ENCODE measurements around the gene SIMC1. TPM values are rescaled to one million over a fixed set of nuclear protein-coding genes. Genes with fewer than 3 reads are reported as not detected.

The SIMC1 gene
- total RNA-seq, 1 experiment from 2014 or later: 31.5 TPM

DNA sequence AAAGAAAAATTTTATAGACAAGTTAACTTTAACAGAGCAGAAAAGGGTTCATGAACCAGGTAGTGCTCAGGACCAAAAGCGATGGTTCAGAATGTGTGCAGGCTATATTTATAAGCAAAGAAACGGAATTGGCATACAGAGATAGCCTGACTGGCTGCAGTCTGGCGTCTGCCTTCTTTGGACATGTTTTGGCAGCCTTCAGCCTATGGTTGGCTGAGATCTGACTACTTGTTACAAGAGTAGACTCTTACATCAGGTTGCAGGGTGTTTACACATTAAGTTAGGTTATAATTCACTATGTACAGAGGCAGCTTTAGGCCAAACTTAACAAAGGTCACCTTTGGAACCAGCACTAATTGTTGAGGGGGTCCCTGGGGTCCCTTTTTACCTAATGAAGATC is 143.2 kb downstream of the SIMC1 start:
- H3K27me3 ChIP-seq: no peaks in the 10 kb centered on the region
- H3K4me1 ChIP-seq: no peaks in the 10 kb centered on the region
- no peak overlapping the region for H3K27ac ChIP-seq
- no peak for DNase-seq
- H3K4me3 ChIP-seq: no peak overlapping the region
- H3K36me3 ChIP-seq: peaks cover 49% of the 10 kb centered on the region
- no peaks in the 10 kb centered on the region for H3K9me3 ChIP-seq (replicated peaks)

DNA sequence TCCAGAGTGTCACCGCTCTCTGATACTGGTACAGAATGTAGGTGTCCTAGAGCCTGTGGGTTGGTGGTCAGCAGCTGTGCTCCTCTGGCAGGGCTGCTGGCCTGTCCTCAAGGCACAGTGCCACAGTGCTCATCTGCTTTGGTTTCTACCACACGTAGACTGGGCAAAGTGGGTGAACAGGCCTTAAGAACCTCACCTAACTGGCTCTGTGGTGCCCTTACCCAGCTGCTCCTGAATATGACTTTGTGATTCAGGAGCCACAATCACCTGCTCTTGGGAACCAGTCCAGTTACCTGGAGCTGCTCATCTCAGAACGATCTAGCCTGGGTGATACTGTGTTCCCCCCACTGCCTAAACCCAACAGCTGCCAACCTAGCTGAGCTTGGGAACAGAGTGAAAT is 143.8 kb downstream of the SIMC1 start:
- Histone ChIP-seq H3K4me3 (no peak overlapping the region), H3K36me3 (peaks cover 52% of the 10 kb centered on the region), H3K27me3 (no peaks in the 10 kb centered on the region), H3K27ac (no peak overlapping the region), H3K9me3 (replicated peaks) (no peaks in the 10 kb centered on the region), H3K4me1 (no peaks in the 10 kb centered on the region)
- DNase-seq: no peak

DNA sequence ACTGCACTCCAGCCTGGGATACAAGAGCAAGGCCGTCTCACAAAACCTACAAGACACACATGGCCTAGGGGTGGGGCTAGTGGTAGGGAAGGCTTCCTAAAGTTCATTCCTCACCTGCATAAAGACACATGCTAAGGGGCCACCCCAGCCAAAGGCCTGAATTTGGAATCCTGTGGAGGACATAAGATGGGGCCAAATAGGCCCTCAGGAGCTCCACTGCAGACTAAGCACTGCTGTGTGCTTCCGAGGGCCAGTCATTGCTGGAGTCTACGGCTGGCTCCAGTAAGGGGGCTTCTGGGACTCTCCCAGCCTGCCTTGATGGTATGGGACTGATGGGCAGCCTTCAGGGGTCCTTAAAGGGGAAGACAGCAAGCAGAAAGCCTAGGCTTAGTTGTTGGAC is 144.5 kb downstream of the SIMC1 start:
- peaks cover 52% of the 10 kb centered on the region for H3K36me3 ChIP-seq

DNA sequence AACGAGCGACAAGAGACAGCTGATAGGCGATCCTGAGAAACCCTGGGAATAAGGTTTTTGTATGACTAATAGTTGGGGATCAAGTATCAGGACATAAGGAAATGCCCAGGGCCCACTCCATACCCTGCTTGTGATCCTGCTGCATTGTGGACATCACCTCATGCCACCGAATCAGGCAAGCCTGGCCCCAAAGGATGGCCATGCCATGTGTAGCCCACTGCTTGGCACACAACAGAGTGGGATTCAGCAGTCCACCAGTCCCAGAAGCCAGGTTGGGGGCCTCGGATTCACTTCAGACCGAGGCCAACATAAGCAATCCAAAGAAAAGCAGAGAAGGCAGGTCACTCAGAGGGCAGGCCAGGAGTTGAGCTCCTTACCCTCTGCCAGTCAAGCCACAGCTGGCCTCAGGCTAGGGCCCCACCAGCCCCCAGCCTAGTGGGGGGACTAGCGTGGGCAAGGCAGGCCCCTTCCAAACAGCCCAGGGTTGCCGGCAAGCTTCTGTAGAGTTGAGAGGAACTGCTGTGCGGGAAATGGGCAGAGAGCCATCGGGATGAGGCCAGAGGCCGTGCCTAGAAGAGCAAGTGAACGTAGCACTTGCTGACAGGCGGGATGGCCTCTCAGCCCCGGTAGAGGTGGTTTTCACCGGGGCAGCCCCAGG is 145.2 kb downstream of the SIMC1 start:
- 0 out of 2 replicates have a peak, but pooled peaks cover 3% of the 10 kb centered on the region for H3K4me1 ChIP-seq
- no peaks in the 10 kb centered on the region for H3K27me3 ChIP-seq
- no peak overlapping the region for H3K27ac ChIP-seq
- H3K4me3 ChIP-seq: no peak overlapping the region
- DNase-seq: no peak
- H3K9me3 ChIP-seq (replicated peaks): no peaks in the 10 kb centered on the region
- H3K36me3 ChIP-seq: peaks cover 52% of the 10 kb centered on the region

More for the DNA sequence above, 144.5 kb downstream of the SIMC1 start:
- H3K4me1 ChIP-seq: 0 out of 2 replicates have a peak, but pooled peaks cover 3% of the 10 kb centered on the region
- no peaks in the 10 kb centered on the region for H3K27me3 ChIP-seq
- H3K4me3 ChIP-seq: no peak overlapping the region
- no peak overlapping the region for H3K27ac ChIP-seq
- DNase-seq: no peak
- H3K9me3 ChIP-seq (replicated peaks): no peaks in the 10 kb centered on the region

DNA sequence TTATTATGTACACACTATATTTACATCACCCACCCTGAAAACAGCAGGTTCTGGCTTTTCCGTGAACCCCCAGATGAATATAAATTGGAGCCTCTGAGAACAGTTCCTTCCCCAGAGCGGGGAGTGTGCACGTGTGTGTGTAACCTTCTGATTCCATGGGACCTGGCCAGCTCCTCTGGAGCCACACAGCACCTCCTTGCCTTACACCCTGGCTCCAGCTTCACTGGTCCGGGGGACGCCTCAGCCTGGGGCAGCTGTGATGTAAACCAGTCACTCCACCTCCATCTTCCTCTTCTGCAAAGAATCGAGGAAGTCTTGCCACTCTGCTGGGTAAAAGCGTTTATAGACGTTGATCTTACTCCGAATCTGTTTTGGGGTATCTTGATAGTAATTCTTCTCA is 145.7 kb downstream of the SIMC1 start:
- no peak overlapping the region for H3K27ac ChIP-seq
- no peaks in the 10 kb centered on the region for H3K27me3 ChIP-seq
- H3K9me3 ChIP-seq (replicated peaks): no peaks in the 10 kb centered on the region
- H3K36me3 ChIP-seq: peaks cover 52% of the 10 kb centered on the region
- H3K4me1 ChIP-seq: 0 out of 2 replicates have a peak, but pooled peaks cover 3% of the 10 kb centered on the region
- no peak overlapping the region for H3K4me3 ChIP-seq
- DNase-seq: no peak

DNA sequence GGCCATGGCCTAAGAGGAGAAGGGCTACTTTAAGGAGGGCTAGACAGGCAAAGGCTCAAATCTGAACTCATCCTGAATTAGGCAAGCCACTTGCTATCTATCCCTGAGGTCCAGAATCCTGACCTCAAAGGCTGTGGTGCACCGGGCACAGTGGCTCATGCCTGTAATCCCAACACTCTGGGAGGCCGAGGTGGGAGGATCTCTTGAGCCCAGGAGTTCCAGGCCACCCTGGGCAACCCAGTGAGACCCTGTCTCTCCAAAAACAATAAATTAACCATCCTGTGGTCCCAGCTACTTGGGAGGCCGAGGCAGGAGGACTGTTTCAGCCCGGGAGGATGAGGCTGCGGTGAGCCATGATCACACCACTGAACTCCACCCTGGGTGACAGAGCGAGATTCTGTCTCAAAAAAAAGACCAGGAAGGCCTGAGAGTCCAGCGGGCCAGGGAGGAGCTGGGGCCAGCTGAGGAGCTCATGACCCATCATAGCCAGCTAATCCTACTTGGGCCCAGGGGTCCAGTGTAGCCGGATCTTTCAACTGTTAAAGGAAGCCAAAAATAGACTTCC is 146.2 kb downstream of the SIMC1 start:
- peaks cover 52% of the 10 kb centered on the region for H3K36me3 ChIP-seq
- H3K27me3 ChIP-seq: no peaks in the 10 kb centered on the region
- H3K27ac ChIP-seq: no peak overlapping the region
- no peak for DNase-seq
- 0 out of 2 replicates have a peak, but pooled peaks cover 3% of the 10 kb centered on the region for H3K4me1 ChIP-seq
- H3K4me3 ChIP-seq: no peak overlapping the region
- H3K9me3 ChIP-seq (replicated peaks): no peaks in the 10 kb centered on the region

DNA sequence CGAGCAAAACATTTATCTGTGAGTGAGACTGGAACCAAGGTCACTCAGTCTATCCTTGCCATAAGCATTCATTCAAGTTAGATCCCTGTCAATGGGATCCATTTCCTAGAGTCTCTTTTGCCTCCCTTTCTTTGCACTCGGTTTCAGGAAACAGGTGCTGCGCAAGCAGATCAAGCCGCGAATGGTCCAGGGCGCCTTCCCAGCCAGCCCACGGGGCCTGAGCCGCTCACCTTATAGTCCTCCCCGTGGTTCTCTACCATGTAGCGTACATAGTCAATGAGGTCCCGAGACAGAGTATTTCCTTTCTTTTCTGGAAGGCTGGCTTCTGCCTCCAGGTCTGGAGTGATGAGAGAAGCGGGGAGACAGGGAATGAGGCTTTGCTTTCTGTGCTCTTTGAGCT is 146.8 kb downstream of the SIMC1 start:
- Histone ChIP-seq H3K27me3 (no peaks in the 10 kb centered on the region), H3K4me1 (0 out of 2 replicates have a peak, but pooled peaks cover 3% of the 10 kb centered on the region), H3K27ac (no peak overlapping the region), H3K9me3 (replicated peaks) (no peaks in the 10 kb centered on the region), H3K4me3 (no peak overlapping the region), H3K36me3 (peaks cover 52% of the 10 kb centered on the region)
- no peak for DNase-seq

DNA sequence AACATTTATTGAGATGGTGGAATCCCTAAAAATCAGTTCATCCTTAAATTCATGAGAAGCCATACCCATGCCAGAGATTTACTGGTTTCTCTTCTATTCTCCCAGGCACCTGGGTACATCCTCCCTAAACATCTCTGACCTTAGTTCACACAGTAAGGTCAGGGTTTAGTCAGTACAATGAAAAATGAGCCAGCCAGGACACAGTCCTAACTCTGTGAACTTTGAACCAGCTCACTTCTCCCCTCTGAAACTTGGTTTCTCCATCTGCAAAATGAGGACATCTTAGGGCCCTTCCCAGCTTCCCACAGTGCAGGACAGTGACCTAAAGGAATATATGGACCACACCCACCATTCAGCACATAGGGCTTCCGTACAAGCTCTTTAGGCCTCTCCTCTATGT is 148.3 kb downstream of the SIMC1 start:
- Histone ChIP-seq H3K27me3 (no peaks in the 10 kb centered on the region), H3K36me3 (peaks cover 57% of the 10 kb centered on the region)

DNA sequence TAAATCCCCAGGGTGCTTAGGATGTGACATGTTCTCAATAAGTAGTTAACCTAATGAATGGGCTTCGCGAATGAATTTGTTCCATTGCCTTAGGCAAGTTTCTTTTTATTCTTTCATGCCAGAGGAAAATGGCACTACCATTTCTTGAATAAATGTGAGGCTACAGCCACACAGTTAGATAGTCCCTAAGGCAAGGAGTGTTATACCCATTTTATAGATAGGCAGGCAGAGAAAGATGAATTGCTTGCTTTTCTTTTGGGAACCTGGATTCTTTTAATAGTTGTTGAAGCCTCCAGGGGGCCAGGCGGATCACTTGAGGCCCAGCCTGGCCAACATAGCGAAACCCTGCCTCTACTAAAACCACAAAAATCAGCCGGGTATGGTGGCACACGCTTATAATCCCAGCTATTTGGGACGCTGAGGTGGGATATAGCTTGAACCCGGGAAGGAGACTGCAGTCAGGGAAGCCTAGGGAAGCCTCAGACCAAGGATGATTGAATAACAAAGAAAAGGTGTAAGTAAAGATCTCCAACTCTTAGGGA is 149.2 kb downstream of the SIMC1 start:
- peak overlapping the region; percentile 80 for H3K4me3 ChIP-seq
- DNase-seq: no peak
- H3K27ac ChIP-seq: peak overlapping the region; percentile 98
- H3K36me3 ChIP-seq: peaks cover 49% of the 10 kb centered on the region
- no peaks in the 10 kb centered on the region for H3K9me3 ChIP-seq (replicated peaks)
- no peaks in the 10 kb centered on the region for H3K27me3 ChIP-seq
- 0 out of 2 replicates have a peak, but pooled peaks cover 3% of the 10 kb centered on the region for H3K4me1 ChIP-seq

More for the DNA sequence above, 148.3 kb downstream of the SIMC1 start:
- no peak overlapping the region for H3K4me3 ChIP-seq
- no peak for DNase-seq
- no peaks in the 10 kb centered on the region for H3K9me3 ChIP-seq (replicated peaks)
- H3K4me1 ChIP-seq: 0 out of 2 replicates have a peak, but pooled peaks cover 3% of the 10 kb centered on the region
- H3K27ac ChIP-seq: no peak overlapping the region

DNA sequence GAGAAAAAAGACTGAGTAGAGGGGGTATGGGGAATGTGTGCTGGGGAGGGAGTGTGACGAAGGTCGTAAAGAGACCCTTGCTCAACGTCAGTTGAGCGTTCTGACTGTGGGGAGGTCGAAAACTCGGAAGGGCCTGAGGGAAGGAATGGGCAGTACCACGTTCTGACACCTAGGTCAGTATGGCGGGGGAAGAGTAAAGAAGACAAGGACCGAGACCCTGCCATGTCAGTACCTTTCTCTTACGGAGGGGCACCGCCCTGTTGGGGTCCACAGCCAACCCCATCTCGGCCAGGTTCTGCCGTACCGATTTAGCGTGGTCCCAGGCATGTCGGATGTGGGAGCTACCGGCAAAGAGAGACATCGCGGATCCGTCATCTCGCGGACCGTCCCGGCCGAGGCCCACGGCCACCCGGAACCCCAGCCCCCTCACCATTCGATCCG is 149.8 kb downstream of the SIMC1 start:
- DNase-seq: peak; percentile 34 to 44
- Histone ChIP-seq H3K27me3 (no peaks in the 10 kb centered on the region), H3K27ac (peak overlapping the region; percentile 98), H3K4me1 (0 out of 2 replicates have a peak, but pooled peaks cover 3% of the 10 kb centered on the region), H3K36me3 (peaks cover 45% of the 10 kb centered on the region), H3K9me3 (replicated peaks) (no peaks in the 10 kb centered on the region), H3K4me3 (peak overlapping the region; percentile 80)

DNA sequence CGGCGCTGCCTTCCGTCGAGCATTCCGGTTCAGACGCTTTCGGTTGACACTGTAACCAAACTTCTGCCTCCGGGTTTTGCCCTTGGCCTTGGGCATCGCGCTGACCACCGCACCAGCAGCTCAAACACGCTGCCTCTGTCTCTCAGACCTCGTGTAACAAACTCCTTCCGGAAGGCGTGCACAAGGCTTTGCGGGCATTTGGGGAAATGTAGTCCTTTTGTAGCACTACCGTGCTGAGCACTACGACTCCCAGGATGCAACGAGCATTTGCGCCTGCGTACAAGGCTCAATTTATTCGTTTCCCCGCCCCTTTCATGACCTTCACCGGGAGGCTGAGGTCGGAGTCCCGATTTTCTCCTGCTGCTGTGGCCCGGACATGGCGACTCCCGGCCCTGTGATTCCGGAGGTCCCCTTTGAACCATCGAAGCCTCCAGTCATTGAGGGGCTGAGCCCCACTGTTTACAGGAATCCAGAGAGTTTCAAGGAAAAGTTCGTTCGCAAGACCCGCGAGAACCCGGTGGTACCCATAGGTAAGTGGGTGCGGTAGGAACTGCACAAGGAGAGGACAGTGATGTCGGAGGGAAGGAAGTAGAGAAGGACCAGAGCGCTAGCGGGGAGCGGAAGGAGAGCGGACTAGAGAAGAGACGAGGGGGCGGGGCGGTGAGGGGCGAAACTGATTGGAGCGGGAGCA is 150.4 kb downstream of the SIMC1 start, which contains the start of the genes HIGD2A and NOP16:
HIGD2A (plus strand) TSS at position 308 of the 691 bp plus-strand sequence; CDS start at position 377, 69 bp downstream.
NOP16 (minus strand) TSS at position 155 of the 691 bp plus-strand sequence; CDS start at position 96, 59 bp downstream.
- no peaks in the 10 kb centered on the region for H3K9me3 ChIP-seq (replicated peaks)
- no peaks in the 10 kb centered on the region for H3K27me3 ChIP-seq
- H3K4me3 ChIP-seq: peak within 1 kb of the TSS; percentile 80
- 0 out of 2 replicates have a peak, but pooled peaks cover 3% of the 10 kb centered on the region for H3K4me1 ChIP-seq
- peak; percentile 99 to 100 for DNase-seq
- H3K36me3 ChIP-seq: peaks cover 39% of the 10 kb centered on the region
- H3K27ac ChIP-seq: peak within 1 kb of the TSS; percentile 98

DNA sequence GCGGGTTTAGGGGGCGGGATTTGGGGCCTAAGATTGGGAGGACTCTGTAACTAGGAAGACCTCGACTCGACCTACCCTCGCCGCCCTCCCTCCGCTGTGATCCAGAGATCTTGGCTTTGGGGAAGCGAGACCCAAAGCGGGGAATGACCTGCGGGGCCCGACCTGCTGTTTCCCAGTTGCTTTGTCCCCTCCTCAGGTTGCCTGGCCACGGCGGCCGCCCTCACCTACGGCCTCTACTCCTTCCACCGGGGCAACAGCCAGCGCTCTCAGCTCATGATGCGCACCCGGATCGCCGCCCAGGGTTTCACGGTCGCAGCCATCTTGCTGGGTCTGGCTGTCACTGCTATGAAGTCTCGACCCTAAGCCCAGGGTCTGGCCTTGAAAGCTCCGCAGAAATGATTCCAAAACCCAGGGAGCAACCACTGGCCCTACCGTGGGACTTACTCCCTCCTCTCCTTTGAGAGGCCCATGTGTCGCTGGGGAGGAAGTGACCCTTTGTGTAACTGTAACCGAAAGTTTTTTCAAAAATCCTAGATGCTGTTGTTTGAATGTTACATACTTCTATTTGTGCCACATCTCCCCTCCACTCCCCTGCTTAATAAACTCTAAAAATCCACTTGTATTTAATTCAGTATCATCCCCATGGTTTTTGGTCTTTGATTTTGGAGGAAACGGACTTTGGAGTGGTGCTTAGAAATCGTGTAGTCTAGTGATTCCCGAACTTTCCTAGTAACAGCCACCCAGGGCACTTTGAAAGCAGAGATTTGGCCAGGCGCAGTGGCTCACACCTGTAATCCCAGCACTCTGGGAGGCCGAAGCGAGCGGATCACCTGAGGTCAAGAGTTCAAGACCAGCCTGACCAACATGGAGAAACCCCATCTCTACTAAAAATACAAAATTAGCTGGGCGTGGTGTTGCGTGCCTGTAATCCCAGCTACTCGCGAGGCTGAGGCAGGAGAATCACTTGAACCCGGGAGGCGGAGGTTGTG is 151.2 kb downstream of the SIMC1 start:
- H3K4me3 ChIP-seq: peak overlapping the region; percentile 80
- H3K9me3 ChIP-seq (replicated peaks): no peaks in the 10 kb centered on the region
- H3K27me3 ChIP-seq: no peaks in the 10 kb centered on the region
- H3K4me1 ChIP-seq: 0 out of 2 replicates have a peak, but pooled peaks cover 3% of the 10 kb centered on the region
- no peak for DNase-seq
- H3K36me3 ChIP-seq: peaks cover 31% of the 10 kb centered on the region
- peak overlapping the region; percentile 98 for H3K27ac ChIP-seq

DNA sequence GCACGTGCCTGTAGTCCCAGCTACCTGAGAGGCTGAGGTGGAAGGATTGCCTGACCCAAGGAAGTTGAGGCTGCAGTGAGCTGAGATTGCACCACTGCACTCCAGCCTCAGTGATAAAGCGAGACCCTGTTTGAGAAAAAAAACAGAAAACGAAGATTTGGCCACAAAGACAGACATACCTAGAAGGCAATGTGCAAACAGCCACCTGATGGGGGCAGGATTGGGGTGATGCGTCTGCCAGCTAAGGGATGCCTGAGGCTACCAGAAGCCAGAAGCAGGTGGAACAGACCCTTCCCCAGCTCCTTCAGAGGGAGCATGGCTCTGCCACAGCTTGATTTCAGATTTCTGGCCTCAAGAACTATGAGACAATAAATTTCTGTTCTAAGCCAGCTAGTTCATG is 153.3 kb downstream of the SIMC1 start:
- Histone ChIP-seq H3K27me3 (no peaks in the 10 kb centered on the region), H3K27ac (no peak overlapping the region), H3K9me3 (replicated peaks) (no peaks in the 10 kb centered on the region), H3K4me1 (0 out of 2 replicates have a peak, but pooled peaks cover 3% of the 10 kb centered on the region), H3K4me3 (no peak overlapping the region), H3K36me3 (peaks cover 12% of the 10 kb centered on the region)
- DNase-seq: no peak
